HepG2 (cell line): ENCODE measurements around the gene GSTM1. TPM values are rescaled to one million over a fixed set of nuclear protein-coding genes. Genes with fewer than 3 reads are reported as not detected.

Experiments used
- KAT8 ChIP-seq: IDR thresholded peaks from 2 replicates; pipeline ENCODE4 v1.6.1; 2016; ENCODE audit warnings: missing genetic modification reagents, missing compliant biosample characterization
- PHF5A ChIP-seq: IDR thresholded peaks from one replicate; pipeline ENCODE4 v1.6.1; 2018; ENCODE audit warnings: low read depth, missing genetic modification reagents; ENCODE audit not compliant: unreplicated experiment
- ZBTB38 ChIP-seq: sonication (generic); formaldehyde crosslinking; IDR thresholded peaks from 2 replicates; pipeline ENCODE4 v1.5.1; 2020; ENCODE audit warnings: mild to moderate bottlenecking, missing genetic modification reagents
- ZBTB40 ChIP-seq, 2 experiments: fragments of 450-650 bp in 1 of 2; sonication (generic) in 1 of 2; formaldehyde crosslinking in 1 of 2; IDR thresholded peaks; 2 replicates each; pipeline versions ENCODE4 v1.6.1 to v1.8.0; 2016 to 2022; ENCODE audit warnings: antibody characterized with exemption in 1 of 2, mild to moderate bottlenecking in 1 of 2, missing genetic modification reagents in 1 of 2
- ZMYM2 ChIP-seq: sonication (generic); formaldehyde crosslinking; IDR thresholded peaks from 2 replicates; pipeline ENCODE4 v1.8.0; 2022; ENCODE audit warnings: mild to moderate bottlenecking, missing genetic modification reagents
- ZNF431 ChIP-seq: sonication (generic); formaldehyde crosslinking; IDR thresholded peaks from 2 replicates; pipeline ENCODE4 v1.9.0; 2022; ENCODE audit warnings: missing genetic modification reagents, low read depth, mild to moderate bottlenecking, borderline replicate concordance
- ZXDC ChIP-seq: sonication (generic); formaldehyde crosslinking; IDR thresholded peaks from 2 replicates; pipeline ENCODE4 v1.5.0; 2020; ENCODE audit warnings: mild to moderate bottlenecking, missing genetic modification reagents
- polyA plus RNA-seq, 8 experiments: library from polyadenylated mRNA; depleted of rRNA in 3 of 8; stranded (reverse) in 7 of 8; unstranded in 1 of 8; fragments of >200 nt; fragmentation: Illumina TruSeq in 4 of 8; extraction: Trizol in 4 of 8; gene quantifications; 2 replicates each; pipeline versions ENCODE4 v1.2.1 to v1.2.3, GENCODE V29; 2011 to 2016; ENCODE audit warnings: low read depth in 4 of 8, missing spikeins in 1 of 8, mixed read lengths in 1 of 8; ENCODE audit not compliant: insufficient read depth in 1 of 8
- total RNA-seq, 5 experiments: library from RNA; depleted of rRNA; stranded (reverse); fragments of >200 nt; fragmentation: Illumina TruSeq; extraction: Trizol; gene quantifications; 2 replicates each; pipeline ENCODE4 v1.2.3, GENCODE V29; 2016; ENCODE audit warnings: low read depth in 1 of 5

Gene GSTM1
- total and polyA plus RNA-seq, 2 of the 13 experiments (the other 11 are each of a cell fraction or from before 2014, with no cell fraction given) = 0.42 TPM; not detected in 1

- TF ChIP-seq ZBTB40 (IDR thresholded peaks at IDR 0.05) (no peak), ZBTB40 (CRISPR knock-in tag; IDR thresholded peaks at IDR 0.05) (no peak), KAT8 (CRISPR knock-in tag) (no peak), ZNF431 (CRISPR knock-in tag) (no peak), ZMYM2 (CRISPR knock-in tag) (no peak), PHF5A (no peak), ZBTB38 (CRISPR knock-in tag) (no peak), ZXDC (CRISPR knock-in tag) (no peak)
Observed at GRCh38 chr1:109716570-109717090, 29.0 kb downstream of the GSTM1 start (continued).
